ENCODE measurements around the gene BCKDHA. TPM values are rescaled to one million over a fixed set of nuclear protein-coding genes. Genes with fewer than 3 reads are reported as not detected.

The BCKDHA gene
- total RNA-seq, 1 donor from 2014 or later, result 13.4 TPM

DNA sequence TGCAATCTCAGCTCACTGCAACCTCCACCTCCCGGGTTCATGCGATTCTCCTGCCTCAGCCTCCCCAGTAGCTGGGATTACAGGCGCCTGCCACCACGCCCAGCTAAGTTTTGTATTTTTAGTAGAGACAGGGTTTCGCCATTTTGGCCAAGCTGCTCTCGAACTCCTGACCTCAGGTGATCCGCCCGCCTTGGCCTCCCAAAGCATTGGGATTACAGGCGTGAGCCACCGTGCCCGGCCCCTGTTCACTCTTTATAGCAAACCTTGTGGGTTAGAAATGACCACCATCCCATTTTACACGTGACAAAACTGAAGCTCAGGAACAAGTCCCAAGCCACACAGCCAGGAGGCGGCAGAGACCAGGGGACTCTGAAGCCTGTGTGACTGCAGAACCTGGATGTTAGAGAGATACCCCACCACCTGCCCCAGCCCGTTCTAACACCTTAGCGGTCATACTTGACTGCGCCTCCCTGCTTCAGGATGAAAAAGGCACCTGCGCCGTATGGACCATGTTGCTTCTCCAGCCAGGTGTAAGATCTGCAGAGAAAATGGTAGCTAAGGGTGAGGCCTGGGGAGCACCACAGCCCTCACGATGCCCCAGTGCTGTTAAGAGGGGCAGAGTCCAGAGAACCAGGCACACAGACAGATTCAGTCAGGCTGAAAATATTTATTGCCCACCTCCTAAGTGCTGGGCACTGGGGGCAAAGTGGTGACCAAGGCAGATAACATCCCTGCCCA is 38.5 kb downstream of the BCKDHA start:
- Histone ChIP-seq H3K36me3 (peaks cover 50% of the 10 kb centered on the region), H3K9me3 (no peaks in the 10 kb centered on the region), H3K4me1 (peaks cover 20% of the 10 kb centered on the region), H3K27ac (no peak overlapping the region), H3K4me3 (no peak overlapping the region), H3K27me3 (ENCODE audit: low read depth) (no peaks in the 10 kb centered on the region)
- no peak for ATAC-seq
- TF ChIP-seq, protein P1, sequence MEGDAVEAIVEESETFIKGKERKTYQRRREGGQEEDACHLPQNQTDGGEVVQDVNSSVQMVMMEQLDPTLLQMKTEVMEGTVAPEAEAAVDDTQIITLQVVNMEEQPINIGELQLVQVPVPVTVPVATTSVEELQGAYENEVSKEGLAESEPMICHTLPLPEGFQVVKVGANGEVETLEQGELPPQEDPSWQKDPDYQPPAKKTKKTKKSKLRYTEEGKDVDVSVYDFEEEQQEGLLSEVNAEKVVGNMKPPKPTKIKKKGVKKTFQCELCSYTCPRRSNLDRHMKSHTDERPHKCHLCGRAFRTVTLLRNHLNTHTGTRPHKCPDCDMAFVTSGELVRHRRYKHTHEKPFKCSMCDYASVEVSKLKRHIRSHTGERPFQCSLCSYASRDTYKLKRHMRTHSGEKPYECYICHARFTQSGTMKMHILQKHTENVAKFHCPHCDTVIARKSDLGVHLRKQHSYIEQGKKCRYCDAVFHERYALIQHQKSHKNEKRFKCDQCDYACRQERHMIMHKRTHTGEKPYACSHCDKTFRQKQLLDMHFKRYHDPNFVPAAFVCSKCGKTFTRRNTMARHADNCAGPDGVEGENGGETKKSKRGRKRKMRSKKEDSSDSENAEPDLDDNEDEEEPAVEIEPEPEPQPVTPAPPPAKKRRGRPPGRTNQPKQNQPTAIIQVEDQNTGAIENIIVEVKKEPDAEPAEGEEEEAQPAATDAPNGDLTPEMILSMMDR (IDR thresholded peaks at IDR 0.05), result no peak
- no peak for DNase-seq
- intact Hi-C loops (cut with DNase I), result no loop called here

DNA sequence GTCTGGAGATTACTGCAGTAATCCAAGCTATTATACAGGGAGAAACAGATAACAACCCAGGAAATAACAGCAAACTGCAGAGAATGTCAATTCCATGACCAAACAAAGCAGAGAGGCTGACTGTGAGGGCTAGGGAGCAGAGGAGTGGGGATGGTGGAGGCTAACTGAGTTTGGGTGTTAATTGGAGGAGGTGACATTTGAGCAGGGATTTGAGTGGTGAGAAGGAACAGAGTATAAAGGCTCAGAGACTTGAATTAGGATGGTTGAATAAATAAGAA is 39.0 kb downstream of the BCKDHA start:
- Histone ChIP-seq H3K4me3 (no peak overlapping the region), H3K27me3 (ENCODE audit: low read depth) (no peaks in the 10 kb centered on the region), H3K27ac (no peak overlapping the region), H3K4me1 (peaks cover 20% of the 10 kb centered on the region), H3K9me3 (no peaks in the 10 kb centered on the region), H3K36me3 (peaks cover 45% of the 10 kb centered on the region)
- ATAC-seq (no peak), DNase-seq (no peak)
- TF ChIP-seq, protein P1 (IDR thresholded peaks at IDR 0.05), result no peak
- intact Hi-C loops (cut with DNase I), result no loop called here

DNA sequence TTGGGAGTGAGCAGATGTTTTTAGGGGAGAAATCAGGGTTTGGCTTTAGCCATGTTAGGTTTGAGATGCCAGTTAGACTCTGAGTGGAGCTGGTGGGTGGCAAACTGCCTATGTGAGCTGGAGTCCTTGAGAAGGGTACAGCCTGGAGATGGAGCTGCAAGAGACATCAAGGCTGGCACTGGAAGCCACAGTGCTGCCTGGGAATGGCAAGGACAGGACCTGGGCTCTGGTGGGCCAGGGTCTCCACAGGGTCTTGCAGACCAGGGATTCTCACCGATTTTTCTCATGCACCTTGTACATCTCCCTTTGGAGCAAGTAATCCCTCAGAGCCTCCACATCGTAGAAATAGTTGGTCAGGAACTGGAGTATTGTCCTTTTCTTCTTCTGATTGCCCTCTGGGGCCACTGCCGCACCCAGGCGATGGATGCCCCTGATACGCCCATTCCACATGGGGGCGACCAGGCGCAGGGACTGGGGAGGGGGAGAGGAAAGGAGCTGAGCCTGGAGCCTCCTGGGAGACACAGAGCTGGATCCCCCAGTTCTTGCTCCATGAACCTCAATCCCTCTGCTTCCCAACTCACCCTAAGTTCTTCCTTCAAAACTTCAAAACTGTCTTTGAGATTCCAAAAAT is 40.4 kb downstream of the BCKDHA start:
- H3K27me3 ChIP-seq (ENCODE audit: low read depth), result no peaks in the 10 kb centered on the region
- TF ChIP-seq, protein P1 (IDR thresholded peaks at IDR 0.05), result no peak
- DNase-seq (no peak), ATAC-seq (no peak)
- intact Hi-C loops (cut with DNase I), result no loop called here
- H3K36me3 ChIP-seq, result peaks cover 35% of the 10 kb centered on the region
- peaks cover 20% of the 10 kb centered on the region for H3K4me1 ChIP-seq
- no peak overlapping the region for H3K4me3 ChIP-seq
- H3K27ac ChIP-seq, result no peak overlapping the region
- no peaks in the 10 kb centered on the region for H3K9me3 ChIP-seq

DNA sequence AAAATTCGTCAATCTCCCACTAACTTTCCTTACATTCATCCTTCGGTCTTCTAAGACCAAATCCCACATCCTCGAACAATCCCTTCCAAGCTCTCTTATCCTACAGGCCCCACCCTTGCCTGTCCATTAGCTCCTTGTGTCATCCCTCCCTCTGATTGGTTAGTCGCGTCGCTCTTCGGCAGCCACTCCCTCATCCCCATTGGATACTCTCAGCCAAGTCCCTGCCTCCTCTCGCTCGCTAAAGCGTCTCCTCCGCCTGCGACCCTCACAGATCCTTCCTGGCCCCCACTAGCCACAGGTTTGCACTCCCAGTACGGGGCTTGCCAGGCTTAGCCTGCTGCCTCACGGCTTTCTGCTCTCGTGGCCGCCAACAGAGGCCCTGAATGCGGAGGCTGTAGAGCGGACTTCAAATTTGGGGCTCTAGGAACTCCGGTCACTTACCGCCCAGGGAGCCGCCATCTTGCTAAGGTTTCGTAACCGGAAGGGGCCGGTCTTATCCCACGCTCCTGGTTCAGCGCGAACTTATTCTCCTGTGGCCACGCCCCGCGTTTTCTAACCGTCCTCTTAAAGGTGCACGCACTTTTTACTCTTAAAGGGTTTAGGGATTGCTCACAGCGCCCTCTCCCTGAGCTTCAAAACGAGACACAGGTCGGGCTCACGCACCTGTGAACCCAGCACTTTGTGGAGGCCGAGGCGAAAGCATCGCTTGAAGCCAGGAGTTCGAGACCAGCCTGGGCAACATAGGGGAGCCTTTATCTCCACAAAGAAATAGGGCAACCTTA is 42.0 kb downstream of the BCKDHA start, which contains the start of gene DMAC2:
Gene DMAC2 (minus strand): TSS at position 472 of the 782 bp plus-strand sequence. CDS start 13 bp downstream, at position 459.
- ATAC-seq, result peak; percentile 96 to 99

DNA sequence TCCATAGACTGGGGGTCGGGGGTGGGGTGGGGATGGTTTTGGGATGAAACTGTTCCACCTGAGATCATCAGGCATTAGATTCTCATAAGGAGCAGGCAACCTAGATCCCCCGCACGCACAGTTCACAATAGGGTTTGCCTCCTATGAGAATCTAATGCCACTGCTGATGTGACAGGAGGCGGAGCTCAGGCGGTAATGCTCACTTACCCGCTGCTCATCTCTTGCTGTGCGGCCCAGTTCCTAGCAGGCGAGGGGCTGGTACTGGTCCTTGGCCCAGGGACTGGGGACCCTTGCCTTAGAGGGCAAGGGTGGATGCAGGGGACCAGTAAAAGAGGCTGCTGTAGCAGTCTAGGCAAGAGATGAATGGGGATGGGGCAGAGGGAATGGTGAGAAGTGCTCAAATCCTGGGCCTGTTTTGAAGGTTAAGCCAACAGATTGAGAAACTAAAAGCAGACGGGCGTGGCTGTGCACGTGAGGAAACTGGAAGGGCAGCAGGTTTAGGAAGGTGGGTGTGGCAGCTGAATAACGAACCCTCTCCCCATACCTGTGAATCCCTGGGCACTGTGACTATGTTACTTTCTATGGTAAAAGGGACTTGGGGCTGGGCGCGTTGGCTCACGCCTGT is 43.8 kb downstream of the BCKDHA start:
- H3K4me3 ChIP-seq, result no peak overlapping the region
- DNase-seq (no peak), ATAC-seq (no peak)
- peaks cover 17% of the 10 kb centered on the region for H3K36me3 ChIP-seq
- H3K9me3 ChIP-seq, result no peaks in the 10 kb centered on the region
- no peak overlapping the region for H3K27ac ChIP-seq
- intact Hi-C loops (cut with DNase I), result no loop called here
- TF ChIP-seq, protein P1 (IDR thresholded peaks at IDR 0.05), result no peak
- H3K27me3 ChIP-seq (ENCODE audit: low read depth), result no peaks in the 10 kb centered on the region
- H3K4me1 ChIP-seq, result peaks cover 20% of the 10 kb centered on the region

More for the DNA sequence above, 42.0 kb downstream of the BCKDHA start, which contains the start of gene DMAC2:
- intact Hi-C loops (cut with DNase I), result no loop called here
- H3K27me3 ChIP-seq (ENCODE audit: low read depth), result no peaks in the 10 kb centered on the region
- H3K27ac ChIP-seq, result peak within 1 kb of the TSS; percentile 94
- peaks cover 20% of the 10 kb centered on the region for H3K4me1 ChIP-seq
- DNase-seq, result peak; percentile 99
- H3K9me3 ChIP-seq, result no peaks in the 10 kb centered on the region
- peaks cover 29% of the 10 kb centered on the region for H3K36me3 ChIP-seq
- H3K4me3 ChIP-seq, result peak within 1 kb of the TSS; percentile 88
- TF ChIP-seq, protein P1 (IDR thresholded peaks at IDR 0.05), result peak; percentile 53

Measured in lower lobe of right lung (tissue), 2 donors.